Stimulated activated CD8-positive, alpha-beta memory T cell treated with anti-CD3 and anti-CD28 coated beads, Interleukin-2, amount 100 ng/mL, for 1 hour (primary cell): ENCODE data around the gene APOA4.

ENCODE experiments used
- DNase-seq, 2 donors: peaks; one replicate each; pipeline ENCODE4 v3.0.0-alpha.2; 2020; ENCODE audit warnings: low read depth in 2 of 2

APOA4 gene

GRCh38 chr11:116823031-116823843 lies at the start of gene APOA4:
APOA4 (minus strand) TSS chr11:116823304; CDS start chr11:116823191, 113 bp downstream.
- no peak for DNase-seq

GRCh38 chr11:116871248-116871647 lies 48.1 kb upstream of the APOA4 start:
- DNase-seq, result no peak

- DNase-seq, result no peak
Measured at GRCh38 chr11:116870054-116870453, 47.0 kb upstream of the APOA4 start.

GRCh38 chr11:116869610-116870009 lies 46.5 kb upstream of the APOA4 start:
- no peak for DNase-seq

- DNase-seq, result no peak
Measured at GRCh38 chr11:116868066-116868465, 45.0 kb upstream of the APOA4 start.

- DNase-seq, result no peak
Measured at GRCh38 chr11:116867619-116868018, 44.5 kb upstream of the APOA4 start.

GRCh38 chr11:116866804-116867455 lies 43.8 kb upstream of the APOA4 start:
- no peak for DNase-seq

GRCh38 chr11:116865696-116866095 lies 42.6 kb upstream of the APOA4 start:
- DNase-seq, result no peak

GRCh38 chr11:116864531-116864930 lies 41.4 kb upstream of the APOA4 start:
- no peak for DNase-seq

- DNase-seq, result no peak
Measured at GRCh38 chr11:116862951-116863350, 39.8 kb upstream of the APOA4 start.

- DNase-seq, result no peak
Measured at GRCh38 chr11:116862185-116862584, 39.1 kb upstream of the APOA4 start.

- no peak for DNase-seq
Measured at GRCh38 chr11:116861539-116861938, 38.4 kb upstream of the APOA4 start.

- DNase-seq, result no peak
Measured at GRCh38 chr11:116860303-116860702, 37.2 kb upstream of the APOA4 start.

- no peak for DNase-seq
Measured at GRCh38 chr11:116859175-116859574, 36.1 kb upstream of the APOA4 start.

GRCh38 chr11:116857936-116858335 lies 34.8 kb upstream of the APOA4 start:
- no peak for DNase-seq

- DNase-seq, result no peak
Measured at GRCh38 chr11:116857316-116857715, 34.2 kb upstream of the APOA4 start.

- no peak for DNase-seq
Measured at GRCh38 chr11:116856423-116856822, 33.3 kb upstream of the APOA4 start.

- DNase-seq, result no peak
Measured at GRCh38 chr11:116855413-116855812, 32.3 kb upstream of the APOA4 start.

- peak; percentile 13 to 24 for DNase-seq
Measured at GRCh38 chr11:116853461-116854073, 30.5 kb upstream of the APOA4 start.

- no peak for DNase-seq
Measured at GRCh38 chr11:116852261-116853031, 29.3 kb upstream of the APOA4 start.

- DNase-seq, result peak; percentile 10 to 20
Measured at GRCh38 chr11:116851626-116852025, 28.5 kb upstream of the APOA4 start.

GRCh38 chr11:116849486-116849885 lies 26.4 kb upstream of the APOA4 start:
- no peak for DNase-seq
